Fibroblast of peridontal ligament (primary cell): Measurements from ENCODE around the gene ZNF182.
"Not testable (repeated sequence)": the region's sequence is repeated elsewhere in the genome, so short reads cannot be mapped to it uniquely, and the experiment has no call there.

Source experiments
- DNase-seq: peaks from one replicate; pipeline ENCODE4 v3.0.0-alpha.2; 2010; ENCODE audit errors: extremely low read depth

ZNF182 gene

GRCh38 chrX:48003758-48004457, at the start of gene ZNF182:
ZNF182 (minus strand) TSS chrX:48003989; CDS start chrX:48002609, 1,380 bp downstream.
- peak; percentile 82 for DNase-seq

- no peak for DNase-seq
Observed at GRCh38 chrX:48046846-48047245, 43.1 kb upstream of the ZNF182 start.

- DNase-seq = peak; percentile 77
Observed at GRCh38 chrX:48045410-48046311, 41.9 kb upstream of the ZNF182 start.

- DNase-seq = no peak
Observed at GRCh38 chrX:48043056-48043455, 39.3 kb upstream of the ZNF182 start.

- no peak for DNase-seq
Observed at GRCh38 chrX:48035891-48036290, 32.1 kb upstream of the ZNF182 start.

GRCh38 chrX:48030641-48031173, 26.9 kb upstream of the ZNF182 start:
- not testable (repeated sequence) for DNase-seq

- no peak for DNase-seq
Observed at GRCh38 chrX:48030237-48030636, 26.4 kb upstream of the ZNF182 start.

GRCh38 chrX:48028091-48028490, 24.3 kb upstream of the ZNF182 start:
- no peak for DNase-seq

GRCh38 chrX:48027545-48027944, 23.8 kb upstream of the ZNF182 start:
- not testable (repeated sequence) for DNase-seq

- DNase-seq = peak; percentile 76
Observed at GRCh38 chrX:48025561-48025960, 21.8 kb upstream of the ZNF182 start.

- DNase-seq = no peak
Observed at GRCh38 chrX:48022738-48023137, 18.9 kb upstream of the ZNF182 start.

GRCh38 chrX:48022100-48022499, 18.3 kb upstream of the ZNF182 start:
- DNase-seq = no peak

GRCh38 chrX:48021026-48021900, 17.5 kb upstream of the ZNF182 start:
- DNase-seq = peak; percentile 87

- not testable (repeated sequence) for DNase-seq
Observed at GRCh38 chrX:48020472-48020871, 16.7 kb upstream of the ZNF182 start.

- DNase-seq = not testable (repeated sequence)
Observed at GRCh38 chrX:48019892-48020291, 16.1 kb upstream of the ZNF182 start.

GRCh38 chrX:48016583-48017310, 13.0 kb upstream of the ZNF182 start:
- not testable (repeated sequence) for DNase-seq

- DNase-seq = not testable (repeated sequence)
Observed at GRCh38 chrX:48009445-48009960, 5.7 kb upstream of the ZNF182 start.

GRCh38 chrX:48006688-48007087, 2.9 kb upstream of the ZNF182 start, which contains the start of gene SPACA5:
SPACA5 (plus strand) TSS chrX:48006988; CDS start chrX:48007803, 815 bp downstream.
- not testable (repeated sequence) for DNase-seq

- DNase-seq = no peak
Observed at GRCh38 chrX:48003367-48003757, 427 bp downstream of the ZNF182 start.

GRCh38 chrX:48002929-48003328, 860 bp downstream of the ZNF182 start:
- no peak for DNase-seq
